SH-SY5Y (cell line): ENCODE measurements around the gene SUMF1.

Experiments used
- GATA2 ChIP-seq: IDR thresholded peaks from 2 replicates; pipeline ENCODE4 v1.6.1; 2011; ENCODE audit warnings: mild to moderate bottlenecking, low read depth, low read length
- GATA3 ChIP-seq: IDR thresholded peaks from 2 replicates; pipeline ENCODE4 v1.6.1; 2011; ENCODE audit warnings: low read depth, mild to moderate bottlenecking, low read length, moderate library complexity

The SUMF1 gene

DNA sequence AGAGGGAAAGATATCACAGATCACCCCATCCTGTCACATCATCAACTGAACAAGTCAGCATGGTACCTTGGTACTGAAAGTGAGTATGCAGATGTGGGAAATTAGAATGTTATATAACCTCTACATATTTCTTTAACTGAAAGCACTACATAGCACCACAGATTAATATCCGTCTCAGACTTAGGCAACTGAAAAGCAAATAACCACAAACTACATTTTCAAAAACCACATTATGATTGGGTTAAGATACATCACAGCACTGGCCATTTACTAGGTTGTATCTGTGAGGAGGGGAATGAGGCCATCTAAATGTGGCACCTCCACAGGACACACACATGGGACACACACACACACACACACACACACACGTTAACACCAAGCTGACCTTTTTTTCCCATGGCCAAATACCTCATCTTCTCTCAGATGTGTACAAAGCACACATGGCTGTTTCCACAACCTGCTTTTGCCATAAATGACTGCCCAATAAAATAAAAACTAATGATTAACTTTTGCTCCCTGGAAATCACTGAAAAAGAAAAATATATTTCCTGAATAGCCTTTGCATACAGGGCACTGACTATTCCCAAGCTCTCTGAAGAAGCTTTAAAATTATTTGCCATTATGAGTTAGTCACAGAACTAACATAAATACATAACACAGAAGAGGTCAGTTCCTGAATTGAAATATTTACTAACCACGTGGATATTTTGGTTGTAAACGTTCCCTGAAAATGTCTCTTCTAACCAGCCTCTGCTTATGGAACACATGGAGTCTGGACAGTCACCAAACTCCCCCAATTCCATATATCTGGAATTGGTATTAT lies 60.1 kb downstream of the SUMF1 start:
- TF ChIP-seq GATA2 (no peak), GATA3 (no peak)

DNA sequence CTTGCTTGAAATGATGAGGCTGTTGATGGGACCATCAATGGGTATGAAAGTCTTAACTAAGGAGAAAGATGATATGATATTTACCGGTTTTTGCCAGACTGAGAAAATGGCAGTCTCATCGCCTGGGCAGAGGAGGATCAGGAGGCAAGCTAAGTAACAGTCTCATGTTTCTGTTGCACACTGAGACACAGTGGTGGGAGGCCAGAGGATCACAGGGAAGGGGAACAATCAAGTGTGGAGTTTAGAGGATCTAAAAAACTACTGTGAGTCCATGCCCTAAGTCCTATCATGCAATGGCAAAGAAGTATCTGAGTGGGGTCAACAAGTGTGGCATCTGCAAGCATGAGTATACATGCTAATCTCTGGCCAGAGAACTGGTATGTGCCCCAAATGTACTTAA lies 62.2 kb downstream of the SUMF1 start:
- TF ChIP-seq GATA3 (no peak), GATA2 (no peak)

DNA sequence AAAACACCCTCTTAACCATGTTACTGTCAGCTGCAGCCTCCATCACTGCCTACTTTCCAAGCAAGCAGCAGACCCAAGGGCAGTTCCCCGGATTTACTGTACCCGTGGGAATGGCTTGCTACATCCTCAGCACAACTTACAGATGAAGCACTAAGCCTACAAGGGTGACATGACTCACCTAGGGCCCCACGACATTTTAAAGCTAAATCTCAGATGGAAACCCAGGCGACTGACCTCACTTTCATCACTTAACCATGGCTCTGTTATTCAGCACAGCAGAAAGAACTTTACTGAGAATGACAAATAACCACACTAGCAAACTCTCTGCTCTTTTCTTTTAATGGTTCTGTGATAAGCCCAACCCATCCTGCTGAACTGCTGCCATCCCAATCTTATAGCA lies 65.6 kb downstream of the SUMF1 start:
- TF ChIP-seq GATA3 (no peak), GATA2 (no peak)

DNA sequence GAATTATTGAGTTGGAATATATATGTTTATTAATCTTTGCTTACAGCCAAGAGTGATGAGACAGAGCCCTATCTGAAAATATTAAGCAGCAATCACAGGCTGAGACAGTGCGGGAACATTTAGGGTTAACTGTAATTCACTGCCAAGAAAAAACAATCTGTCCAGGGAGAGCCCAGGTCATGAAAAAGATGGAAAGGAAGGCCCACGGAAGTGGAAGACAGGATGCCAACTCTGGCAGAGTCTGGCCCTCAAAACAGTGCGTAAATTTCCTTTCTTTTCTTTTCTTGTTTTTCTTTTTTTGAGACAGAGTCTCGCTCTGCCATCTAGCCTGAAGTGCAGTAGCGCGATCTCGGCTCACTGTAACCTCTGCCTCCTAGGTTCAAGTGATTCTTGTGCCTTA lies 67.6 kb downstream of the SUMF1 start:
- TF ChIP-seq GATA2 = no peak
- TF ChIP-seq GATA3 = no peak

DNA sequence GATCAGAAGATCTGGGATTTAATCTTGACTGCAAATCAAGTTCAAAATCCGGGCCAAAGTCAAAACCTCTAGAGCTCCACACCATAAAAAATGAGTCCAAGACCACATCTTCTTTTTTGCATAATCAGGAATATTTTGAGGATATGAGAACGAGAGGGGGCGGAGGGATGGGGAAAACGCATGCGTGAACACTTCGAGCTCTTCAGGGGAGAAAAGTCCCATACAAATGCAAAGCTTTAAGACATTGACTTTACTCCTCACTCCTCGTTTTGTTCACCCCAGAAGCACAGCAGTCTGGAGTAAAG lies 68.2 kb downstream of the SUMF1 start:
- no peak for TF ChIP-seq GATA3
- TF ChIP-seq GATA2 = peak; percentile 37; the same call in 1 of the 2 replicates

DNA sequence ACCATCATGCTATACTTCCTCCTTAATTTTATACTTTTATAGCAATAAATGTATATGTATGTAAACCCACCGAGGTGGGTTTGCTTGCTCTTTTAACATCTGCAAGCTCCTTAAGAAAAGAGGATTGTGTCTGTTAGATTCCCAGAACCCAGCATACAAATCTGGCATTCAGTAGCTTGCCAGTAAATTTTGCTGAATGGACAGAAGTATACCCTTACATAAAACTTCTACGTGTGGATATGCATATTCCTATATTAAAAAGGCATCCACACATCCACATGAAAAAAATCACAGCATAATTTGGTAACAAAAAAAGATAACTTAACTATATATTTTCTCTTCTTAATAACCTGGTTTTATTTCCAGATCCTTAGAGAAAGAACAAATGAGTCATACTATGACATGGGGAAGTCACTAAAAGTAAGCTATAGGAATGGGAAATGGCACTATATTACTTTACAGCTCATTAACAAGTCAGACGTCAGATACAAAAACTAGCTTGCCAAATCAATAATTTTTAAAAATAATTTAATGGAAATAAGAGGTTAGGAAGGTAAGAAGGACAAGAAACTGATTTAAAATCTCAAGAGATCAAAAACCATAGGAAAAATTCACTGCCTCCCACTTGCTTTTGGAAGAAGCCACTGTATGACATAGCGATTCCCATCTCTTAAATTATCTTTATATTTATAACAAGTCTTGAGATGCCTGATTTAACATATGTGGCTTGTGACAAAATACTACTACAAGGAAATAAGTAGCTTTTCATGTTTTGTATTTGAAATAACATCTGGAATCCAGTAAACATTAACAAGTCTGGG lies 68.7 kb downstream of the SUMF1 start:
- no peak for TF ChIP-seq GATA3
- TF ChIP-seq GATA2 = no peak

DNA sequence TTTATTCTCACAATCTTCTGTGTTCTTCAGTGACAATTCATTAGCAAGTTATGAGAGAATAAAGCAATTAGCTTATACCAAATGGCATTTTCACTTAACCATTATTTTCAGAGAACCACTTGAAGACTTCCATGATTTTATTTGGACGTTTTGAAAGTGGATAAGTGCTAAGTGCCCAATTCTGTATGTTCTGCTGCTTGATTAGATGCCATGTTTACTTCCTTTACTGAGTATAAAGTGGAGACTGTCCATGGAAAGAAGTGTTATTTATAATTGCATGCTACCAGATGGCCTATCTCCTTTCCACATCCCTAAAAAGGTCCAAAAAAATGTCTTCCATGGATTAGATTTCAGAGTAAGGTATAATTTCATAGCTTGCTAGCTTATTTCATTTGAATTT lies 69.6 kb downstream of the SUMF1 start:
- TF ChIP-seq GATA2 (no peak), GATA3 (no peak)

DNA sequence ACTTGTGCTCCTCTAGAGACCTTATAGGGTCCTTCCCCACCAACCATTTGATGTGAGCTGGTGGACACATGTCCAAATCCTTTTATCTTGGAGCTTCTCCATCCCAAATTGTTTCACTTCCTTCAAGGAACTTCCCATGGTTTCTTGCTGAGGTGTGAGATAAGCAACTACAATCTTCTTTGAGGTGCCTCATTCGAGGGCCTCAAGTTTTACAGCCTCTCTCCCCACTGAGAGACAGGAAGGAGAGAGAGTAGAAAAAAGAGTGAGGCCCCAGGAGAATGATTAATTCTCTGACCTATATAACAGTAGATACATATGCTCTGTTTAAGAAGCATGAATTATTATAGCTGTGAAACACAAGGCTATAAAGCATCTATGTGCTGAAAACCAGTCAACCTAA lies 70.5 kb downstream of the SUMF1 start:
- TF ChIP-seq GATA3 (no peak), GATA2 (no peak)

DNA sequence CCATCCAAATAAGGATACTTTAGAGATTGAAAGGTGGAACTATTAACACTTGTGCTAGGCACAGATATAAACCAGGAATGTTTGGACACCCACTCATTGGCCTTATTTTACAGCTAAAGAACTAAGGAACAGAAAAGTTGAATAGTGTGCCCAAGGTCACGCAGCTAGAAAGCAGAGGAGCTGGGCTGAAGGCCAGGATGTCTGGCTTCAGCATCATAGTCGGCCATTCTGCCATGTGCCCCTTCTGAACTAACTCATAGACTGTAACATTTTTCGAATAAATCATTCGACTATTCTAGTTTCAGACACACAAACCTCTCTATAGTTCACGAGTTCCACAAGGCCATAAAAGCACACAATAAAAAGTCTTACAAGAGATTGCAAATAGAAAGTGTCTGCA lies 71.1 kb downstream of the SUMF1 start:
- TF ChIP-seq GATA2 (no peak), GATA3 (no peak)

DNA sequence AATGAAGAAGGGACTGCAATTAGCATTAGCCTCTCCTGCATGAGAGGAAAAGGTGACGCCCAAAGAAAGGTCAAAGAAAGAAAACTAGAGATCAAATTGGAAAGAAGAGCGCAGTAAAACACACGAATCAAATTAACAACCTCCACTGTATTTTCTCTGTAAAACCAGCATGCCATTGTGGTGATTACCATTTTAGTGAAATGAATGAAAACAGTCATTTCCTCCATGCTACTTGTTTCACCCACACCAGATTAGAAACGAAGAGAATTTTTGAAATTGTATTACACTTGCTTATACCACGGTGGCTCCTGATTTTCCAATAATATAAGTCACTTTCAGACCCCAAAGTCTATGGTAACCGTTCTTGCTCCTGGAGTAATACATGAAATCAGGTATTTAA lies 71.6 kb downstream of the SUMF1 start:
- TF ChIP-seq GATA2 (no peak), GATA3 (no peak)

DNA sequence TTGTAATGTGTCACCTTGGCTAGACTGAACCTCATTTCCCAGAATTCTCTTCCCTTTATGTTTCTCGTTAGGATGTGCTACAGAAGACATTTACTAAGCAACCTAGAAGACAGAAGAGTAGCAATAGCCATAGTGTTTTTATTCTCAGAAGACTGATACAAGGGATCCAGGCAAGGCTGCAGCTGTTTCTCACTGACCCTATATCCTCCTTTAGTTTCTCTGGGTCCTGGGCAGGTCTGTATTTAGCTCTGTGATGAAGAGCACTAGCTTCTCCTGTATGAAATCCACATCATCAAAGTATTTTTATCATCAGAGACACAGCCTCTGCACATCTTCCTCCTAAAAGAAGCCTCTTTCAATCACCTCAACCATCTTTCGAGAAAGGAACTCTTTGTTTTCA lies 72.5 kb downstream of the SUMF1 start:
- no peak for TF ChIP-seq GATA3
- no peak for TF ChIP-seq GATA2

DNA sequence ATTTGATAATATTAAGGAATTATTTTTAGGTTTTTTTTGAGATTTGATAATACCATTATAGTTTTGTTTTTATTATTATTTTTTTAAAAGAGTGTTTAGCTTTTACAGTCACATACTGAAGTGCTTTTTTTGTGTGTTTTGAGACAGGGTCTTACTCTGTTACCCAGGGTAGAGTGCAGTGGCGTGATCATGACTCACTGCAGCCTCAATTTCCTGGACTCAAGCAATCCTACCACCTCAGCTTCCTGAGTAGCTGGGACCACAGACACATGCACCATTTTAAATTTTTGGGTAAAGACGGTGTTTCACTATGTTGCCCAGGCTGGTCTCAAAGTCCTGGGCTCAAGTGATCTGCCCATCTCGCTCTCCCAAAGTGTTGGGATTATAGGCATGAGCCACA lies 73.0 kb downstream of the SUMF1 start:
- no peak for TF ChIP-seq GATA3

DNA sequence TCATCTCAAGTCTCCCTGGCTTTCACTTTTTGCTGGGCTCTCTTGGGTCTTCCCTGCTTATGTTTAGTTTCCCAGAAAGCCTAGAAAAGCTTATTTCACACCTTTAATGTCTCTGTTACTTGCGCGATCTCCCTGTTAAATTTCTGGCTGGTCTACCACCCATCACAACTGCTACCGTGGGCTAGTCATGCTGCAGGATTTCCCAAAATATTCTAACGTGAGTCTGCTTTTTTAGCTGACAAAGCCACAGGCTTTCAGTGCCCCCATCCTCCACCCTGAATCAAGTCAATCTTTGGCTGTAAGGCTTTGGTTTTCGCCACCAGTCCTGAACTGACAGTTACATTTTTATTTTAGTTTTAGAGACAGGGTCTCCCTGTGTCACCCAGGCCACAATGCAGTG lies 74.1 kb downstream of the SUMF1 start:
- no peak for TF ChIP-seq GATA3
- no peak for TF ChIP-seq GATA2

DNA sequence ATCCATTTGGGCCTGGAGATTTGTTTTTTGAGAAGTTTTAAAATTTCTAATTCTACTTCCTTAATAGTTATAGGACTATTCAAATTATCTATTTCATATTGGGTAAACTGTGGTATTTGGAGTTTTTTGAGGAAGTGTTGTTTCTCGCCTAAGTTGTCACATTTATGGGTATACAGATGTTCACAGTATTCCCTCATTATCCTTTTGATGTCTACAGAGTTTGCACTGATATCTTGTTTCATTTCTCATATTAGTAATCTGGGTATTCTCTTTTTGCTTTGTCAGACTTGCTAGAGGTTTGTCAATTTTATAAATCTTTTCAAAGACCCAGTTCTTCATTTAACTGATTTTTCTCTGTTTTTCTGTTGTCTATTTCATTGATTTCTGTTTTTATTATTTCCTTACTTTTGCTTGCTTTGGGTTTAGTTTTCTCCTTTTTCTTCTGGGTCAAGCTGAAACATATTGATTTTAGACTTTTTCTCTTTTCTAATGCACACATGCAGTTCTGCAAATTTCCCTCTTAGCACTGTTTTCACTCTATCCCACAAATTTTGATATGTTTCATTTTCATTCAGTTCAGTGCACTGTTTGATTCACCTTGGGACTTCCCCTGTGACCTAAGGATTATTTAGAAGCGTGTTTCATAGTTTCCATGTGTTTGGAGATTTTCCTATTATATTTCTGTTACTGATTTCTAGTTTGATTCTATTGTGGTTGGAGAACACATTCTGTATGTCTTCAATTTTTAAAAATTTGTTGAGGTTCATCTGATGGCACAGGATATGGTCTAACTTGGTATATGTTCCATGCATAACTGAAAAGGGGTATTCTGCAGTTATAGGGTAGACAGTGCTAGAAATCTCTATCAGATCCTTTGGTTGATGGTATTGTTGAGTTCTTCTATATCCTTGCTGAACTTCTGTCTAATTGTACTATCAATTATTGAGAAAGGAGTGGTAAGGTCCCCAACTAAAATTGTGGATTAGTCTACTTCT lies 79.6 kb downstream of the SUMF1 start:
- no peak for TF ChIP-seq GATA3
- TF ChIP-seq GATA2 = no peak
